Measurements from ENCODE around the gene RNU11. TPM values are rescaled to one million over a fixed set of nuclear protein-coding genes. Genes with fewer than 3 reads are reported as not detected.

Gene RNU11
- total RNA-seq (2014; rRNA removed; shearing (Covaris generic)), result not detected in 2 replicates

GRCh38 chr1:28648474-28649198, at the start of gene RNU11:
Gene RNU11, plus strand, starts transcription at chr1:28648600.
- Histone ChIP-seq H3K9me3 (replicated peaks) (no peaks in the 10 kb centered on the region), H3K4me3 (peak within 1 kb of the TSS; percentile 10), H3K4me1 (replicated peaks) (peaks cover 15% of the 10 kb centered on the region), H3K27ac (peak within 1 kb of the TSS; percentile 100), H3K27me3 (replicated peaks) (no peaks in the 10 kb centered on the region), H3K36me3 (no peaks in the 10 kb centered on the region)
- DNase-seq (ENCODE audit: low read depth in 1 of 2, low spot score in 2 of 2), result peak; percentile 93 to 100

GRCh38 chr1:28601696-28602095, 46.7 kb upstream of the RNU11 start:
- no peaks in the 10 kb centered on the region for H3K9me3 ChIP-seq (replicated peaks)
- peak; percentile 78 to 80 for DNase-seq (ENCODE audit: low read depth in 1 of 2, low spot score in 2 of 2)
- peaks cover 22% of the 10 kb centered on the region for H3K36me3 ChIP-seq
- H3K27ac ChIP-seq, result no peak overlapping the region
- H3K4me3 ChIP-seq, result no peak overlapping the region
- no peaks in the 10 kb centered on the region for H3K27me3 ChIP-seq (replicated peaks)
- peaks cover 15% of the 10 kb centered on the region for H3K4me1 ChIP-seq (replicated peaks)

- Histone ChIP-seq H3K4me1 (replicated peaks) (peaks cover 15% of the 10 kb centered on the region), H3K27me3 (replicated peaks) (no peaks in the 10 kb centered on the region), H3K36me3 (peaks cover 33% of the 10 kb centered on the region), H3K9me3 (replicated peaks) (no peaks in the 10 kb centered on the region), H3K4me3 (no peak overlapping the region), H3K27ac (no peak overlapping the region)
- peak; percentile 62 to 65 for DNase-seq (ENCODE audit: low read depth in 1 of 2, low spot score in 2 of 2)
These were observed 45.6 kb upstream of the RNU11 start for GRCh38 chr1:28602536-28603439.

GRCh38 chr1:28604411-28604810, 44.0 kb upstream of the RNU11 start:
- no peaks in the 10 kb centered on the region for H3K27me3 ChIP-seq (replicated peaks)
- no peak overlapping the region for H3K27ac ChIP-seq
- H3K4me1 ChIP-seq (replicated peaks), result peaks cover 15% of the 10 kb centered on the region
- H3K36me3 ChIP-seq, result peaks cover 33% of the 10 kb centered on the region
- DNase-seq (ENCODE audit: low read depth in 1 of 2, low spot score in 2 of 2), result no peak
- no peaks in the 10 kb centered on the region for H3K9me3 ChIP-seq (replicated peaks)
- H3K4me3 ChIP-seq, result no peak overlapping the region

- DNase-seq (ENCODE audit: low read depth in 1 of 2, low spot score in 2 of 2), result no peak
- H3K9me3 ChIP-seq (replicated peaks), result no peaks in the 10 kb centered on the region
- no peak overlapping the region for H3K27ac ChIP-seq
- no peaks in the 10 kb centered on the region for H3K27me3 ChIP-seq (replicated peaks)
- no peak overlapping the region for H3K4me3 ChIP-seq
- H3K4me1 ChIP-seq (replicated peaks), result peaks cover 15% of the 10 kb centered on the region
- peaks cover 33% of the 10 kb centered on the region for H3K36me3 ChIP-seq
These were observed 43.4 kb upstream of the RNU11 start for GRCh38 chr1:28604962-28605361.

- DNase-seq (ENCODE audit: low read depth in 1 of 2, low spot score in 2 of 2), result no peak
- peaks cover 7% of the 10 kb centered on the region for H3K4me1 ChIP-seq (replicated peaks)
- H3K27ac ChIP-seq, result no peak overlapping the region
- H3K27me3 ChIP-seq (replicated peaks), result no peaks in the 10 kb centered on the region
- peaks cover 37% of the 10 kb centered on the region for H3K36me3 ChIP-seq
- no peak overlapping the region for H3K4me3 ChIP-seq
- no peaks in the 10 kb centered on the region for H3K9me3 ChIP-seq (replicated peaks)
These were observed 41.6 kb upstream of the RNU11 start for GRCh38 chr1:28606771-28607170.

GRCh38 chr1:28613175-28613574, 35.2 kb upstream of the RNU11 start:
- Histone ChIP-seq H3K27me3 (replicated peaks) (no peaks in the 10 kb centered on the region), H3K36me3 (peaks cover 27% of the 10 kb centered on the region), H3K4me1 (replicated peaks) (no peaks in the 10 kb centered on the region), H3K27ac (no peak overlapping the region), H3K9me3 (replicated peaks) (no peaks in the 10 kb centered on the region), H3K4me3 (no peak overlapping the region)
- no peak for DNase-seq (ENCODE audit: low read depth in 1 of 2, low spot score in 2 of 2)

GRCh38 chr1:28631713-28632112, 16.7 kb upstream of the RNU11 start:
- Histone ChIP-seq H3K4me3 (no peak overlapping the region), H3K9me3 (replicated peaks) (no peaks in the 10 kb centered on the region), H3K4me1 (replicated peaks) (no peaks in the 10 kb centered on the region), H3K27me3 (replicated peaks) (no peaks in the 10 kb centered on the region), H3K36me3 (no peaks in the 10 kb centered on the region), H3K27ac (no peak overlapping the region)
- DNase-seq (ENCODE audit: low read depth in 1 of 2, low spot score in 2 of 2), result no peak

- no peak overlapping the region for H3K27ac ChIP-seq
- no peaks in the 10 kb centered on the region for H3K36me3 ChIP-seq
- H3K27me3 ChIP-seq (replicated peaks), result no peaks in the 10 kb centered on the region
- DNase-seq (ENCODE audit: low read depth in 1 of 2, low spot score in 2 of 2), result no peak
- H3K4me1 ChIP-seq (replicated peaks), result no peaks in the 10 kb centered on the region
- no peaks in the 10 kb centered on the region for H3K9me3 ChIP-seq (replicated peaks)
- no peak overlapping the region for H3K4me3 ChIP-seq
These were observed 15.8 kb upstream of the RNU11 start for GRCh38 chr1:28632560-28632959.

- Histone ChIP-seq H3K4me3 (no peak overlapping the region), H3K36me3 (0 out of 2 replicates have a peak, but pooled peaks cover 8% of the 10 kb centered on the region), H3K27ac (no peak overlapping the region), H3K4me1 (replicated peaks) (peaks cover 18% of the 10 kb centered on the region), H3K27me3 (replicated peaks) (no peaks in the 10 kb centered on the region), H3K9me3 (replicated peaks) (no peaks in the 10 kb centered on the region)
- DNase-seq (ENCODE audit: low read depth in 1 of 2, low spot score in 2 of 2), result no peak
These were observed 7.6 kb upstream of the RNU11 start for GRCh38 chr1:28640766-28641165.

GRCh38 chr1:28642056-28642846, 6.1 kb upstream of the RNU11 start:
- Histone ChIP-seq H3K27ac (peak overlapping the region; percentile 21), H3K4me3 (peak overlapping the region; percentile 57), H3K9me3 (replicated peaks) (no peaks in the 10 kb centered on the region), H3K36me3 (0 out of 2 replicates have a peak, but pooled peaks cover 8% of the 10 kb centered on the region), H3K27me3 (replicated peaks) (no peaks in the 10 kb centered on the region), H3K4me1 (replicated peaks) (peaks cover 18% of the 10 kb centered on the region)
- DNase-seq (ENCODE audit: low read depth in 1 of 2, low spot score in 2 of 2), result no peak

GRCh38 chr1:28642847-28643635, 5.4 kb upstream of the RNU11 start, which contains the start of gene TAF12:
Gene TAF12, minus strand, starts transcription at chr1:28643067. Its CDS starts 20,986 bp downstream, at chr1:28622081.
- H3K4me1 ChIP-seq (replicated peaks), result peaks cover 23% of the 10 kb centered on the region
- H3K27me3 ChIP-seq (replicated peaks), result no peaks in the 10 kb centered on the region
- peak within 1 kb of the TSS; percentile 57 for H3K4me3 ChIP-seq

GRCh38 chr1:28644494-28644893, 3.9 kb upstream of the RNU11 start:
- H3K4me3 ChIP-seq, result no peak overlapping the region
- H3K27ac ChIP-seq, result no peak overlapping the region

More at GRCh38 chr1:28642847-28643635, 5.4 kb upstream of the RNU11 start, which contains the start of gene TAF12:
- H3K27ac ChIP-seq, result peak within 1 kb of the TSS; percentile 55
- 0 out of 2 replicates have a peak, but pooled peaks cover 8% of the 10 kb centered on the region for H3K36me3 ChIP-seq
- peak; percentile 92 to 97 for DNase-seq (ENCODE audit: low read depth in 1 of 2, low spot score in 2 of 2)
- no peaks in the 10 kb centered on the region for H3K9me3 ChIP-seq (replicated peaks)

More at GRCh38 chr1:28644494-28644893, 3.9 kb upstream of the RNU11 start:
- no peak for DNase-seq (ENCODE audit: low read depth in 1 of 2, low spot score in 2 of 2)
- Histone ChIP-seq H3K27me3 (replicated peaks) (no peaks in the 10 kb centered on the region), H3K36me3 (0 out of 2 replicates have a peak, but pooled peaks cover 8% of the 10 kb centered on the region), H3K9me3 (replicated peaks) (no peaks in the 10 kb centered on the region), H3K4me1 (replicated peaks) (peaks cover 24% of the 10 kb centered on the region)
